Measurements from ENCODE around the gene SCAI. TPM values are rescaled to one million over a fixed set of nuclear protein-coding genes. Genes with fewer than 3 reads are reported as not detected.
A peak's percentile ranks its signal among the peaks of the same experiment; 100 is the strongest.

SCAI gene
- total and polyA plus RNA-seq, 9 of the 15 experiments (the other 6 are each of a cell fraction or from before 2014, with no cell fraction given) = 0.70 to 12.4 (median 4.2) TPM

GRCh38 chr9:124941679-124942561 is 201.4 kb downstream of the SCAI start (continued):
- TF ChIP-seq SMARCA5 (IDR thresholded peaks at IDR 0.05) (no peak; the same call in 1 of the 2 replicates), HDAC2 (IDR thresholded peaks at IDR 0.05) (no peak), CBX8 (IDR thresholded peaks at IDR 0.05; ENCODE audit: borderline replicate concordance, extremely low read depth, low read depth, low read length, poor library complexity, severe bottlenecking) (no peak), PTBP1 (IDR thresholded peaks at IDR 0.05; ENCODE audit: low read depth, low read length) (no peak), RBM15 (IDR thresholded peaks at IDR 0.05; ENCODE audit: insufficient read depth, low read length) (no peak), ZNF639 (CRISPR knock-in tag; conservative IDR thresholded peaks at IDR 0.05 in 1 of 2, IDR thresholded peaks at IDR 0.05 in 1 of 2) (no peak), GATAD2B (IDR thresholded peaks at IDR 0.05; ENCODE audit: borderline replicate concordance) (no peak), TAF1 (IDR thresholded peaks at IDR 0.05; ENCODE audit: control insufficient read depth, extremely low read depth, insufficient read depth, low read length, severe bottlenecking) (peak; percentile 11), CTCF (IDR thresholded peaks at IDR 0.05 in 2 of 3, conservative IDR thresholded peaks at IDR 0.05 in 1 of 3; ENCODE audit: insufficient read depth in 2 of 3, low read depth in 1 of 3, low read length in 3 of 3) (no peak), SMAD1 (IDR thresholded peaks at IDR 0.05; ENCODE audit: low read depth, low read length, partially characterized antibody) (no peak), POLR2G (IDR thresholded peaks at IDR 0.05; ENCODE audit: low read depth, low read length) (no peak), FOS (IDR thresholded peaks at IDR 0.05; ENCODE audit: extremely low read depth, insufficient read length) (no peak), SMARCE1 (IDR thresholded peaks at IDR 0.05) (0 out of 2 replicates have a peak, but pooled peaks have one; percentile 23), ZNF512 (tag; IDR thresholded peaks at IDR 0.05) (no peak), FOXA1 (IDR thresholded peaks at IDR 0.05; ENCODE audit: borderline replicate concordance) (no peak), U2AF1 (optimal IDR thresholded peaks at IDR 0.05; ENCODE audit: low read depth, low read length) (no peak), HNRNPL (IDR thresholded peaks at IDR 0.05; ENCODE audit: low read depth, low read length) (no peak), SUPT5H (IDR thresholded peaks at IDR 0.05) (no peak), PPARD (CRISPR knock-in tag; IDR thresholded peaks at IDR 0.05) (no peak), CBX3 (IDR thresholded peaks at IDR 0.05; ENCODE audit: borderline replicate concordance in 1 of 2, low read length in 2 of 2) (no peak)

All from K562 (cell line).